ENCODE measurements around the gene FER. TPM values are rescaled to one million over a fixed set of nuclear protein-coding genes. Genes with fewer than 3 reads are reported as not detected.

FER gene
- total and polyA plus RNA-seq, 10 of the 15 experiments (the other 5 are each of a cell fraction or from before 2014, with no cell fraction given), result 4.4 to 19.1 (median 9.6) TPM

- TF ChIP-seq SIX5 (IDR thresholded peaks at IDR 0.05; ENCODE audit: low read depth, low read length, severe bottlenecking), result no peak
- no peak for TF ChIP-seq RCOR1 (conservative IDR thresholded peaks at IDR 0.05; ENCODE audit: low read depth, low read length)
These were observed 471.1 kb downstream of the FER start (continued) for GRCh38 chr5:109218818-109219217.

GRCh38 chr5:109223531-109223930 lies 475.8 kb downstream of the FER start:
- Histone ChIP-seq H3K4me2 (ENCODE audit: control insufficient read depth, insufficient read depth) (no peak overlapping the region), H3K4me3 (no peak overlapping the region), H3K27me3 (replicated peaks in 1 of 2; ENCODE audit: control insufficient read depth in 2 of 2, insufficient read depth in 2 of 2, low read length in 1 of 2) (no peaks in the 10 kb centered on the region), H2AFZ (ENCODE audit: control insufficient read depth, low read depth, low read length) (no peak overlapping the region), H3K27ac (ENCODE audit: control insufficient read depth, insufficient read depth) (no peak overlapping the region), H4K20me1 (ENCODE audit: control insufficient read depth, insufficient read depth) (no peaks in the 10 kb centered on the region), H3K36me3 (ENCODE audit: control insufficient read depth in 2 of 2, insufficient read depth in 2 of 2, low read length in 1 of 2) (no peaks in the 10 kb centered on the region), H3K4me1 (ENCODE audit: control insufficient read depth, insufficient read depth, low read length) (no peaks in the 10 kb centered on the region), H3K79me2 (ENCODE audit: control insufficient read depth, insufficient read depth, low read length) (no peaks in the 10 kb centered on the region), H3K9ac (ENCODE audit: control insufficient read depth, insufficient read depth, low read length) (no peak overlapping the region), H3K9me3 (replicated peaks; ENCODE audit: control insufficient read depth, insufficient read depth, low read length) (no peaks in the 10 kb centered on the region)
- WGBS (ENCODE audit: insufficient coverage, insufficient replicate concordance, low lambda C conversion rate, missing lambda C conversion rate), result 77% methylated on average over 9 of the region's 9 CpGs
- ChIA-PET CTCF (no interaction called here), POLR2A (no interaction called here), RAD21 (ENCODE audit: unreplicated experiment) (no interaction called here), SMC1A (ENCODE audit: uncharacterized antibody, unreplicated experiment) (no interaction called here)
- in situ Hi-C loops (cut with MboI), result no loop called here
- no peak for ATAC-seq
- no peak for TF ChIP-seq ASH2L (IDR thresholded peaks at IDR 0.05; ENCODE audit: borderline replicate concordance, low read depth)
- no peak for TF ChIP-seq KLF5 (IDR thresholded peaks at IDR 0.05; ENCODE audit: partially characterized antibody)
- no peak for TF ChIP-seq ESRRA (IDR thresholded peaks at IDR 0.05; ENCODE audit: low read length)
- TF ChIP-seq POU2F2 (IDR thresholded peaks at IDR 0.05; ENCODE audit: borderline replicate concordance, low read depth, low read length), result no peak
- TF ChIP-seq MXI1 (IDR thresholded peaks at IDR 0.05; ENCODE audit: low read depth, low read length), result no peak
- TF ChIP-seq ZNF274 (IDR thresholded peaks at IDR 0.05; ENCODE audit: insufficient read depth, insufficient read length), result no peak
- BruUV-seq (replicated peaks), result no TSS peak
- DNase-seq (ENCODE audit: low read depth, low spot score), result no peak
- intact Hi-C loops (cut with micrococcal nuclease; ENCODE audit: unreplicated experiment), result no loop called here
- FAIRE-seq, result no peak
